Nephron (organoid): ENCODE results near the gene NFAT5.
"Not testable (repeated sequence)": the region's sequence is repeated elsewhere in the genome, so short reads cannot be mapped to it uniquely, and the experiment has no call there.

Experiments
- H3K27ac Mint-ChIP-seq, 3 experiments: 2 replicates each; pipeline ENCODE4 v1.8.0; 2020; ENCODE audit warnings: mixed read lengths in 3 of 3, mild to moderate bottlenecking in 2 of 3, moderate library complexity in 1 of 3
- H3K27me3 Mint-ChIP-seq: 2 replicates; pipeline ENCODE4 v1.8.0; 2021; ENCODE audit warnings: low read depth, mild to moderate bottlenecking, moderate library complexity, mixed read lengths
- H3K36me3 Mint-ChIP-seq: 2 replicates; pipeline ENCODE4 v1.8.0; 2020; ENCODE audit warnings: low read depth, mixed read lengths
- H3K4me1 Mint-ChIP-seq: 2 replicates; pipeline ENCODE4 v1.8.0; 2020; ENCODE audit warnings: mixed read lengths
- H3K4me3 Mint-ChIP-seq, 3 experiments: 2 replicates each; pipeline ENCODE4 v1.8.0; 2020; ENCODE audit warnings: mild to moderate bottlenecking in 3 of 3, mixed read lengths in 3 of 3, moderate library complexity in 2 of 3
- H3K9me3 Mint-ChIP-seq: 2 replicates; pipeline ENCODE4 v1.8.0; 2020; ENCODE audit warnings: mixed read lengths
- TF ChIP-seq, protein P1 (sequence below), 3 experiments: fragments of 200-600 bp; sonication (generic); IDR thresholded peaks; one replicate each; pipeline ENCODE4 v1.5.0; 2021; ENCODE audit warnings: antibody characterized with exemption in 3 of 3; ENCODE audit not compliant: unreplicated experiment in 3 of 3

Gene NFAT5

DNA sequence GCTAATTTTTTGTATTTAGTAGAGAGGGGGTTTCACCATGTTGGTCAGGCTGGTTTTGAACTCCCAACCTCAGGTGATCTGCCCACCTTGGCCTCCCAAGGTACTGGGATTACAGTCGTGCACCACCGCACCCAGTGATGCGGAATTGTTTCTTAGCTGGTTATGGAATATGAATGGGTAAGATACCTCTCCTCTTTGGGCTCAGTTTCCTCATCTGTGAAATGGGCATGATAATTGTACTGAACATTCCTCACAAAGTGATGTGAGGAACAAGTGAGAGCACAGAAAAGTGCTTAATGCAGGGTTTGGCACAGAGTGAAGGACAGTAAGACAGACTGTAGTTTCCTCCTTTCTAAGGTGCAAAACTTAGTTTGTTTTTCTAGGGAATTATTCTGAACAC is 31.0 kb upstream of the NFAT5 start:
- Mint-ChIP-seq H3K27me3 (peaks cover 8% of the 10 kb centered on the region), H3K36me3 (no peaks in the 10 kb centered on the region), H3K4me3 (no peak overlapping the region), H3K27ac (no peak overlapping the region), H3K4me1 (peaks cover 40% of the 10 kb centered on the region), H3K9me3 (no peaks in the 10 kb centered on the region)
- TF ChIP-seq, protein P1, sequence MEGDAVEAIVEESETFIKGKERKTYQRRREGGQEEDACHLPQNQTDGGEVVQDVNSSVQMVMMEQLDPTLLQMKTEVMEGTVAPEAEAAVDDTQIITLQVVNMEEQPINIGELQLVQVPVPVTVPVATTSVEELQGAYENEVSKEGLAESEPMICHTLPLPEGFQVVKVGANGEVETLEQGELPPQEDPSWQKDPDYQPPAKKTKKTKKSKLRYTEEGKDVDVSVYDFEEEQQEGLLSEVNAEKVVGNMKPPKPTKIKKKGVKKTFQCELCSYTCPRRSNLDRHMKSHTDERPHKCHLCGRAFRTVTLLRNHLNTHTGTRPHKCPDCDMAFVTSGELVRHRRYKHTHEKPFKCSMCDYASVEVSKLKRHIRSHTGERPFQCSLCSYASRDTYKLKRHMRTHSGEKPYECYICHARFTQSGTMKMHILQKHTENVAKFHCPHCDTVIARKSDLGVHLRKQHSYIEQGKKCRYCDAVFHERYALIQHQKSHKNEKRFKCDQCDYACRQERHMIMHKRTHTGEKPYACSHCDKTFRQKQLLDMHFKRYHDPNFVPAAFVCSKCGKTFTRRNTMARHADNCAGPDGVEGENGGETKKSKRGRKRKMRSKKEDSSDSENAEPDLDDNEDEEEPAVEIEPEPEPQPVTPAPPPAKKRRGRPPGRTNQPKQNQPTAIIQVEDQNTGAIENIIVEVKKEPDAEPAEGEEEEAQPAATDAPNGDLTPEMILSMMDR (IDR thresholded peaks at IDR 0.05; ENCODE audit: unreplicated experiment in 3 of 3) = no peak

DNA sequence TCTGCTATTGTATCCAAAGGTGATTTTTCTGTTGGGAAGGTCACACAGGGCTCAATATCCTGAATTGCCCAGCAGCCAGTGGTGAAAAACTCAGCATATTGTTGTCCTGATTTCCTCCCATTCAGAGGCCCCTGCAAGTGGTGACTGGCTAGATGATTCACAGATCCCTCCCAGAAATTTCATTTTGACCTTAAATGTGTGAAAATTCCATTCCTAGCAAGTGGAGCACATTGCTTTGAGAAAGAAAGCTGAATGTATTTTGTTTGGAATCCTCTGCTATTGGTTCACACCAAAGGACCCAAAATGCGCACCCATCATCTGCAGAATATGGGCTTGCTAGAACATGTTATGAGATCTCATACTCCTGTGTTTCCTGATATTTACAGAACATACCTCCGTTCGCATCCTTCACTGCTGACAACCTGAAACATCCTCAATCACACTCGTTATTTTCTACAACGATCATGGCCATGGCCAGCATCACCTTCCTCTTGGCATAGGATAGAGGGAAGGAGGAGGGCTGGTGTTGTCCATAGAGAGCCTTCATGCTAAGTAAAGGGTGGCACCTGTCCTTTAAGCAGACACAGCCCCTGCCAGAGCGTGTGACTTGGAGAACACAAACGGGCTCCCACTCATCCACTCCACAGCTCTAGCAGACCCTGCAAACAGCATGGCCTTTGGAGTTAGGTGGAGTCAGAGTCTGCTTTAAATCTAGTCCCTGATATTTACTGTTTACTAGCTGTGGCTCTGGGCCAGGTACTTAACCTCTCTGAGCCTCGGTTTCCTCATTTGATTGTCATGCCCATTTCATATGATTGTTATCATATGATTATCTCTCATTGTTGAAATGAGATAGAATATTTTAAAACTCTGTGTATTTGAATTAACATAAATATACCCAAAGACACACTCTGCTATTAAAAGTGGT is 30.4 kb upstream of the NFAT5 start:
- TF ChIP-seq, protein P1 (IDR thresholded peaks at IDR 0.05; ENCODE audit: unreplicated experiment in 3 of 3) = no peak
- H3K27ac Mint-ChIP-seq = no peak overlapping the region
- peaks cover 8% of the 10 kb centered on the region for H3K27me3 Mint-ChIP-seq
- H3K36me3 Mint-ChIP-seq = no peaks in the 10 kb centered on the region
- H3K4me1 Mint-ChIP-seq = peaks cover 43% of the 10 kb centered on the region
- H3K9me3 Mint-ChIP-seq = no peaks in the 10 kb centered on the region
- no peak overlapping the region for H3K4me3 Mint-ChIP-seq

DNA sequence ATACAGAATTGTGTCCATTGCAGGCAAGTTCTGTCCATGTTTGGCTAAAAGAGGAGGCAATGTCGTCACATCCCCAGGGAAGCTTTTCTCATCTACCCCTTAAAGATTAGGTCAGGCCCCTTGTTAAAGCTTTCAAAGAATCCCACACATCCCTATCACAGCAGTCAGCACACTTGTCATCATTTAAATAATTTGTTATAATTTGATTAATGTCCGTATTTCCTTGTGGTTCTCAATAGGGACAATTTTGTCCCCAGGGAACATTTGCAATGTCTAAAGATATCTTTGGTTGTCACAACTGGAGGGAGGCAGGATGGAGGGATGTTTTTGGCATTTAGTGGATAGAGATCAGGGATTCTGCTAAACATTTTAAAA is 28.1 kb upstream of the NFAT5 start:
- Mint-ChIP-seq H3K9me3 (no peaks in the 10 kb centered on the region), H3K27ac (no peak overlapping the region), H3K4me1 (peaks cover 37% of the 10 kb centered on the region), H3K4me3 (no peak overlapping the region), H3K27me3 (peaks cover 8% of the 10 kb centered on the region), H3K36me3 (no peaks in the 10 kb centered on the region)
- TF ChIP-seq, protein P1 (IDR thresholded peaks at IDR 0.05; ENCODE audit: unreplicated experiment in 3 of 3) = no peak

DNA sequence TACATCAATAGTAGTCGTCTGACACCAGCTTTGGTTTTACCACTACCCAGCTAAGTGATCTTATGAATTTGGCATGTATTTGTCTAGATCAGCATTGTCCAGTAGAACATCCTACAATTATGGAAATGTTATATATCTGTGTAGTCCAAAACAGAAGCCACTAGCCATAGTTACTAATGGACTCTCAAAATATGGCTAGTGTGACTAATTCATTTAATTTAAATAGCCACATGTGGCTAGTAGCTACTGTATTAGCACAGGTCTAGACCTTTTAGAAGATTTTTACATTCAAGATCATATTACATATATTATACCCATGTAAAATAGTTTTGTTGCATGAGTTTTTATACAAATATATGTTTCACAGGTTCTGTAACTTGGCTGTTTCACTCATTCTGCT is 27.0 kb upstream of the NFAT5 start:
- TF ChIP-seq, protein P1 (IDR thresholded peaks at IDR 0.05; ENCODE audit: unreplicated experiment in 3 of 3) = no peak
- Mint-ChIP-seq H3K4me1 (peaks cover 32% of the 10 kb centered on the region), H3K9me3 (no peaks in the 10 kb centered on the region), H3K4me3 (no peak overlapping the region), H3K27me3 (peaks cover 8% of the 10 kb centered on the region), H3K27ac (no peak overlapping the region), H3K36me3 (no peaks in the 10 kb centered on the region)

DNA sequence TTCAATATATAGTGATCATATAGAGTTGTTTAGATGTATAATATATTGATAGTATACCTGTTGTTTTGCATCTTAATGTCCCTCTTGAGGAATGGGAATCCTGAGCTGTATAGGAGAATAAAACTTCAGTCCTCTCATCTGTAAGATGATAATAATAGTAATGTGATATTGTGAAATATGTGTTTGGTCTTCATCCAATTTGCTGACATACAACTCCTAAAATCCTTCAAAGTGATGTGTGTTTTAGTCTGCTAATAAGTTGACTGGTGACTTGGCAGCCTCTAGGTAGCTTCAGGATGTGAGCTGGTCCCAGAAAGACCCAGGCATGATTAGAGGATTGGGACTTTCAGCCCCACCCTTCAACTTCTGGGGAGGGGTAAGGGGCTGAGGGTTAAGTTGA is 22.8 kb upstream of the NFAT5 start:
- Mint-ChIP-seq H3K27ac (no peak overlapping the region), H3K36me3 (no peaks in the 10 kb centered on the region), H3K4me1 (peaks cover 10% of the 10 kb centered on the region), H3K27me3 (no peaks in the 10 kb centered on the region), H3K9me3 (no peaks in the 10 kb centered on the region), H3K4me3 (no peak overlapping the region)
- TF ChIP-seq, protein P1 (IDR thresholded peaks at IDR 0.05; ENCODE audit: unreplicated experiment in 3 of 3) = no peak

DNA sequence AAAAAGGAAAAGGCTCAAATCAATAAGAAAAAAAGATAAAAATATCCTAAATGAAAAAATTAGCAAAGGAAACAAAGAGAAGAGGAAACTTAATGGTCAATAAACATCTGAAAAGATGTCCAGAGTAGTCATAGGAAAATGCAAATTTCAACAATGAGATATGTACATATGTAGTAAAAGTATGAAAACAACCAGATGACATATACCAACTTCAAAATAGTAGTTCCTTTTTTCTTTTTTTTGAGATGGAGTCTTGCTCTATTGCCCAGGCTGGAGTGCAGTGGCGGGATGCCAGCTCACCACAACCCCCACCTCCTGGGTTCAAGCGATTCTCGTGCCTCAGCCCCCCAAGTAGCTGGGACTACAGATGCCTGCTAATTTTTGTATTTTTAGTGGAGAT is 21.7 kb upstream of the NFAT5 start:
- Mint-ChIP-seq H3K36me3 (no peaks in the 10 kb centered on the region), H3K4me1 (peaks cover 10% of the 10 kb centered on the region), H3K27me3 (no peaks in the 10 kb centered on the region), H3K9me3 (no peaks in the 10 kb centered on the region), H3K4me3 (no peak overlapping the region), H3K27ac (no peak overlapping the region)
- TF ChIP-seq, protein P1 (IDR thresholded peaks at IDR 0.05; ENCODE audit: unreplicated experiment in 3 of 3) = no peak

DNA sequence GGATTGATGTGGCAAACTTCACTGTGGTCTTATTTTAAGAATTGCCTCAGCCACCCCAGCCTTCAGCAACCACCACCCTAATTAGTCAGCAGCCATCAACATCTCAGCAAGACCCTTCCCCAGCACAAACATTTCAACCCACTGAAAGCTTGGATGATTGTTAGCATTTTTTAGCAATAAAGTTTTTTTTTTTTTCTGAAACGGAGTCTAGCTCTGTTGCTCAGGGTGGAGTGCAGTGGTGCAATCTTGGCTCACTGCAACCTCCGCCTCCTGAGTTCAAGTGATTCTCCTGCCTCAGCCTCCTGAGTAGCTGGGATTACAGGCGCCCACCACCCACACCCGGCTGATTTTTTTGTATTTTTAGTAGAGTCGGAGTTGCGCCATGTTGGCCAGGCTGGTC is 19.1 kb upstream of the NFAT5 start:
- H3K27ac Mint-ChIP-seq, H3K4me3 Mint-ChIP-seq, H3K9me3 Mint-ChIP-seq, H3K36me3 Mint-ChIP-seq, H3K4me1 Mint-ChIP-seq, H3K27me3 Mint-ChIP-seq: not testable (repeated sequence)
